Tibial nerve (tissue), 4 donors: Measurements from ENCODE around the gene PHEX. TPM values are rescaled to one million over a fixed set of nuclear protein-coding genes. Genes with fewer than 3 reads are reported as not detected.

Experiments used
- DNase-seq, 2 donors: peaks; one replicate each; pipeline ENCODE4 v3.0.0-alpha.2; 2019; ENCODE audit warnings: low spot score in 2 of 2
- H3K27ac ChIP-seq, 4 donors: fragments of 200-600 bp; sonication (generic) in 3 of 4; one replicate each; pipeline ENCODE4 v1.5.1; 2017 to 2019; ENCODE audit warnings: mild to moderate bottlenecking in 1 of 4
- H3K27me3 ChIP-seq, 2 donors: fragments of 200-600 bp; sonication (generic) in 1 of 2; one replicate each; pipeline versions ENCODE4 v1.5.1 to v1.6.0; 2017 to 2019
- H3K36me3 ChIP-seq, 3 donors: fragments of 200-600 bp; sonication (generic); one replicate each; pipeline ENCODE4 v1.5.1; 2018 to 2019
- H3K4me1 ChIP-seq, 4 donors: fragments of 200-600 bp; sonication (generic) in 3 of 4; one replicate each; pipeline ENCODE4 v1.5.1; 2017 to 2019
- H3K4me3 ChIP-seq, 4 donors: fragments of 200-600 bp; sonication (generic) in 3 of 4; one replicate each; pipeline ENCODE4 v1.5.1; 2017 to 2019; ENCODE audit warnings: mild to moderate bottlenecking in 1 of 4, moderate library complexity in 1 of 4
- H3K9me3 ChIP-seq, 4 donors: fragments of 200-600 bp; sonication (generic) in 3 of 4; one replicate each; pipeline ENCODE4 v1.5.1; 2017 to 2019
- EP300 ChIP-seq, 2 donors: sonication (generic); formaldehyde crosslinking; IDR thresholded peaks; one replicate each; pipeline ENCODE4 v1.6.1; 2017; ENCODE audit warnings: antibody characterized with exemption in 2 of 2, mild to moderate bottlenecking in 1 of 2
- POLR2A ChIP-seq, 2 donors: fragments of 450-650 bp; IDR thresholded peaks; one replicate each; pipeline ENCODE4 v1.6.1; 2017; ENCODE audit warnings: antibody characterized with exemption in 2 of 2, mild to moderate bottlenecking in 2 of 2, moderate library complexity in 2 of 2
- WGBS, 2 donors: methylation state at CpG; one replicate each; pipeline ENCODE4 v1.1.5; 2018; 5-methylcytosine and 5-hydroxymethylcytosine counted together
- total RNA-seq, 4 donors: library from RNA; depleted of rRNA; stranded (reverse); fragments of >200 nt; gene quantifications; one replicate each; pipeline ENCODE4 v1.1.0, GENCODE V29; 2016
- TF ChIP-seq, protein P1 (sequence below), 5 experiments: fragments of 200-600 bp in 3 of 5; fragments of 450-650 bp in 2 of 5; sonication (generic) in 3 of 5; IDR thresholded peaks; one replicate each; pipeline ENCODE4 v1.5.1; 2016 to 2019; ENCODE audit warnings: antibody characterized with exemption in 5 of 5, mild to moderate bottlenecking in 3 of 5, moderate library complexity in 2 of 5

The PHEX gene
- total RNA-seq, 4 donors from 2014 or later, result under 0.01 TPM; not detected in 2

DNA sequence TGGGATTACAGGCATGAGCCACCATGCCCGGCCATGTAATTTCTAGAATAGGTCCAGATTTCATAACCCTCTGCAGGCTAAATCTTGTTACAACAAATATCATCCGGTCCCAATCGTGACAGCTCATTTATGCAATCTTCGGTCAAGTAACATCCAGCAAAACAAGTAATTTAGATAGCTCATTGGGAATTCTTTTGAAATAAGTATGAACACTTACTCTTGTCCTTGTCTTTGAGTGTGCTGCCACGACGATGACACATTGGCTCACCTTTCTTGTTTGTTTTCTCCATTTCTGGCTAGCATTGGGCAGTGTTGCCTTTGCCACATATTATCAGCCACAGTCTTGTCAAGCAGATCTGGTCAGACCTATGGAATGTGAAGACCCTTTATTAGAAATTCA lies 92.0 kb downstream of the PHEX start:
- H3K27ac ChIP-seq, result no peak overlapping the region
- H3K4me1 ChIP-seq, result no peaks in the 10 kb centered on the region
- H3K9me3 ChIP-seq, result no peaks in the 10 kb centered on the region
- H3K27me3 ChIP-seq, result peaks cover 0 to 5% of the 10 kb centered on the region in 2 donors
- H3K36me3 ChIP-seq, result no peaks in the 10 kb centered on the region
- TF ChIP-seq EP300 (IDR thresholded peaks at IDR 0.05), result peak in 1 of 2 donors; percentile 21
- TF ChIP-seq, protein P1, sequence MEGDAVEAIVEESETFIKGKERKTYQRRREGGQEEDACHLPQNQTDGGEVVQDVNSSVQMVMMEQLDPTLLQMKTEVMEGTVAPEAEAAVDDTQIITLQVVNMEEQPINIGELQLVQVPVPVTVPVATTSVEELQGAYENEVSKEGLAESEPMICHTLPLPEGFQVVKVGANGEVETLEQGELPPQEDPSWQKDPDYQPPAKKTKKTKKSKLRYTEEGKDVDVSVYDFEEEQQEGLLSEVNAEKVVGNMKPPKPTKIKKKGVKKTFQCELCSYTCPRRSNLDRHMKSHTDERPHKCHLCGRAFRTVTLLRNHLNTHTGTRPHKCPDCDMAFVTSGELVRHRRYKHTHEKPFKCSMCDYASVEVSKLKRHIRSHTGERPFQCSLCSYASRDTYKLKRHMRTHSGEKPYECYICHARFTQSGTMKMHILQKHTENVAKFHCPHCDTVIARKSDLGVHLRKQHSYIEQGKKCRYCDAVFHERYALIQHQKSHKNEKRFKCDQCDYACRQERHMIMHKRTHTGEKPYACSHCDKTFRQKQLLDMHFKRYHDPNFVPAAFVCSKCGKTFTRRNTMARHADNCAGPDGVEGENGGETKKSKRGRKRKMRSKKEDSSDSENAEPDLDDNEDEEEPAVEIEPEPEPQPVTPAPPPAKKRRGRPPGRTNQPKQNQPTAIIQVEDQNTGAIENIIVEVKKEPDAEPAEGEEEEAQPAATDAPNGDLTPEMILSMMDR (IDR thresholded peaks at IDR 0.05), result no peak
- H3K4me3 ChIP-seq, result no peak overlapping the region
- 85 to 90% methylated on average over 5 to 6 of the region's 6 CpGs for WGBS, 2 donors
- DNase-seq, result no peak

DNA sequence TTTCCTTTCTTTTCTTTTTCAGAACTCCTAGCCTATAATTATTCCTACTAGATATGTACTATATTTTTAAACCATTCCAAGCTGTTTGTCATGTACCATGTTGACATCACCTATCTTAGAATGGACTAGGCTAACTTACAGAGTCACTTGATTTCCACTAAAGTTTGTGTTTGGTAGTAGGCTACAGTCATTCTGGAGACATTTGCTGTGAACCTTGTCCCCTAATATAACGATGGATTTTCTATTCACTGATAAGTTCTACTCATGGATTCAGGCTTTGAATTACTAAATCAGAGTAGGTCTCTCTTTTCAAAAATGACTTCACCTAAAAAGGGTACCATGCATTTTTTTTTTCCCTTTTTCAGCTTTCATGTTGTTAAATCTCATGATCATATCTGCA lies 93.4 kb downstream of the PHEX start:
- WGBS, 2 donors, result 70 to 100% methylated on average over 1 of the region's 1 CpG
- Histone ChIP-seq H3K9me3 (no peaks in the 10 kb centered on the region), H3K4me1 (no peaks in the 10 kb centered on the region), H3K27ac (no peak overlapping the region), H3K27me3 (peaks cover 0 to 14% of the 10 kb centered on the region in 2 donors), H3K36me3 (no peaks in the 10 kb centered on the region), H3K4me3 (no peak overlapping the region)
- DNase-seq, result no peak
- TF ChIP-seq, protein P1 (IDR thresholded peaks at IDR 0.05), result no peak
- TF ChIP-seq EP300 (IDR thresholded peaks at IDR 0.05) (no peak), POLR2A (IDR thresholded peaks at IDR 0.05) (no peak)

GRCh38 chrX:22126327-22126726 lies 94.2 kb downstream of the PHEX start:
- no peak overlapping the region for H3K27ac ChIP-seq
- H3K4me3 ChIP-seq, result no peak overlapping the region
- DNase-seq, result no peak
- H3K9me3 ChIP-seq, result no peaks in the 10 kb centered on the region
- H3K27me3 ChIP-seq, result peaks cover 0 to 14% of the 10 kb centered on the region in 2 donors
- TF ChIP-seq, protein P1 (IDR thresholded peaks at IDR 0.05), result no peak
- TF ChIP-seq EP300 (IDR thresholded peaks at IDR 0.05) (no peak), POLR2A (IDR thresholded peaks at IDR 0.05) (no peak)
- 74 to 89% methylated on average over 1 of the region's 1 CpG for WGBS, 2 donors
- H3K4me1 ChIP-seq, result no peaks in the 10 kb centered on the region
- H3K36me3 ChIP-seq, result no peaks in the 10 kb centered on the region

GRCh38 chrX:22128961-22129360 lies 96.8 kb downstream of the PHEX start:
- Histone ChIP-seq H3K36me3 (no peaks in the 10 kb centered on the region), H3K4me1 (no peaks in the 10 kb centered on the region), H3K9me3 (no peaks in the 10 kb centered on the region), H3K27me3 (peaks cover 0 to 14% of the 10 kb centered on the region in 2 donors), H3K27ac (no peak overlapping the region), H3K4me3 (no peak overlapping the region)
- TF ChIP-seq, protein P1 (IDR thresholded peaks at IDR 0.05), result no peak
- TF ChIP-seq POLR2A (IDR thresholded peaks at IDR 0.05) (no peak), EP300 (IDR thresholded peaks at IDR 0.05) (no peak)
- WGBS, 2 donors, result 75 to 94% methylated on average over 4 of the region's 4 CpGs
- DNase-seq, result no peak

GRCh38 chrX:22134681-22135080 lies 102.6 kb downstream of the PHEX start:
- peak overlapping the region in 1 of 4 donors; percentile 61 for H3K27ac ChIP-seq
- TF ChIP-seq, protein P1 (IDR thresholded peaks at IDR 0.05), result no peak
- TF ChIP-seq EP300 (IDR thresholded peaks at IDR 0.05), result no peak
- no peak for DNase-seq
- no peak overlapping the region for H3K4me3 ChIP-seq
- H3K36me3 ChIP-seq, result no peaks in the 10 kb centered on the region
- no peaks in the 10 kb centered on the region for H3K9me3 ChIP-seq
- peaks cover 0 to 4% of the 10 kb centered on the region in 2 donors for H3K27me3 ChIP-seq
- 28 to 37% methylated on average over 3 to 4 of the region's 4 CpGs for WGBS, 2 donors
- peaks cover 0 to 16% (median 0%) of the 10 kb centered on the region in 4 donors for H3K4me1 ChIP-seq
